NCI-H82 treated with DMSO at 0.1 percent for 48 hours (cell line): ENCODE measurements around the gene A1BG.
A peak's percentile ranks its signal among the peaks of the same experiment; 100 is the strongest.
"Not testable (repeated sequence)": the region's sequence is repeated elsewhere in the genome, so short reads cannot be mapped to it uniquely, and the experiment has no call there.

Source experiments
- DNase-seq: peaks from one replicate; lab custom pipeline; 2025; ENCODE audit not compliant: unreplicated experiment; lab: John Stamatoyannopoulos, UW

Gene A1BG

DNA sequence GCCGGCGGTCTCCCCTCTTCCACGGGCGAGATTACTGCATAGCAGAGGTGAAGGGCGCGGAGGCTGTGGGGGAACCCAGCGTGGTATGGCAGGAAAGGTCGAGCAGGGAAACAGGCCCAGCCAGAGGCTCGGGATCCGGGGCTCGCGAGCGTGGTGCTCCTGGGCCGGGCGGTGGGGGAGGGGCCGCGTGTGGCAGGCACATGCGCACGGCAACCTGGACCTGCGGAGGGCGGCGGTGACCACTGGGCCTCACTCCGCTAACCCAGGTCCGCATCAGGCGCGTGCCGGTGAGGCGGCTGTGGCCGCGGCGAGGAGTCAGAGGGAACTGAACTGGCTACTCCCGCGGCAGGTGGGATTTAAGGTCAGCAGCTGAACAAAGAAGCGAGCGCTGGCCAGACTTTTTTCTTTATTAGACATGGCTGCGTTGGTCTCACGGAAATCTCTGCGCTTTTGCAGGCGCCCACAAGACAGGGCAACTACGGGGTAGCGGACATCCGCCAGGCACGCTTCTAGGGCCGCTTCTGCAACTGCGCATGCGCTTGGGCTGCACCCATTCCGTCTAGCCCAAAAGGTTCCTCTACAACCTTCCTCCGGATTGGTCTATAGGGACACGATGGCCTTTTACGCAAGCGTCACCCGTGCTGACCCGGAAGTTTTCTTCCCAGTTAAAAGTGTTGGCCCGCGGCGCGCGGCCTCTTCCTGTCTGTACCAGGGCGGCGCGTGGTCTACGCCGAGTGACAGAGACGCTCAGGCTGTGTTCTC lies 33.5 kb upstream of the A1BG start, which contains the start of gene RPS5:
TSS of gene RPS5 (plus strand) at position 694 of the 762 bp plus-strand sequence. CDS start 869 bp downstream, outside the sequence.
- peak; percentile 97 for DNase-seq

DNA sequence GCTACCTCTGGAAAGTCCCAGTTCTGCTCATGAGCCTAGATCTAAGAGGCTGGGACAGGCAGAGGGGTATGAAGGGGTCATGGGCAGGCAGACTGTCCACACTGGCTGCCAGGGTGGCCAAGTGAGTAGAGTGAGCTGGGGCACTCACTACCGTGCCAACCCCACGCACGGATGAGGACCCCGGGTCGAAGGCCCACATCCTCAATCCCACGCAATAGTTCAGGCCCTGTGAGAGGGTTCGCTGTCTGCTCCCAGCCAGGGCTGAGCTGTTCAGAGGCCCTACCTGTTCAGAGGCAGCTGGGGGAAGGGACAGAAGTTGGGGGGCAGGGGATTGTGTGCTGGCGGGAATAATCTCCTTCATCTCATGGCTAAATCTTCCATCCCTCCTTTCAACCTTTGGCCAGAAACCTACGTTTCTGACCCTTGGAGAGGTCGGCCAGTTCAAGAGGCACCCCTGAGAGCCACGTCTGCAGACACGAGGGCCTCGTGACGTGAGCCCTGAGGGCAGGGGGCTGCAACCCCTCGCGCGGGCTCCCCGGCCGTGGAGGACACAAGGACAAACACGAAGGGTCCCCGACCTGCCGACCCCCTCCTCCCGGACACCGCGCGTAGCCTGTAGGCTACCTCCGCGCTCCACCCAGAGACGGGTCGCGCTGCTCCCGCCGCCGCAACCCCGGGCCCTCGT lies 32.7 kb upstream of the A1BG start:
- no peak for DNase-seq

DNA sequence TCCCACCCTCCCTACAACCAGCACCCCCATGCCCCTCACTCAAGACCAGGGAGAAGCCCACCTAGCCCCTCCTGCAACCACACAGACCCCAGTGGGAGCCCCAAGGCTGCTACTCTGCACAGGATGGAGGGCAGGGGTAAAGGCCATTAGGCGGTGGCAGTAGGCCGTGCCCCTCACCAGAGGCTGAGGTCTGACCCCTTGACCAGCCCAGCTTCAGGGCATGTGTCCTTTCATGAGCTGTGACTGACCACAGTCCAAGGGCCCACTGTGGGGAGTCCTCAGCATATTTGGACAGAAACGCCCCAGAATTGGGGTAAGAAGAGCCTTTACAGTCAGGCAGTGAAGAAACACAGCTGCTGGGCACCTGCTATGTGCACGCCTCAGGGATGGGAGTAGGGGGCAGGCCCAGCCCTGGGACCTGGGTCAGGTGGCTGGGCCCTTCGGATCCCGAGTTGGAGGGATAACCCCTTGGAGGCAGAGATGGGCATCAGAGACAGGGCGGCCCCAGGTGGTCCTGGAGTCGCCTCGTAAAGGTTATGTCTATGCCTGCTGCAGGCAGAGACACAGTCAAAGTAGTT lies 32.1 kb upstream of the A1BG start:
- DNase-seq, result no peak

DNA sequence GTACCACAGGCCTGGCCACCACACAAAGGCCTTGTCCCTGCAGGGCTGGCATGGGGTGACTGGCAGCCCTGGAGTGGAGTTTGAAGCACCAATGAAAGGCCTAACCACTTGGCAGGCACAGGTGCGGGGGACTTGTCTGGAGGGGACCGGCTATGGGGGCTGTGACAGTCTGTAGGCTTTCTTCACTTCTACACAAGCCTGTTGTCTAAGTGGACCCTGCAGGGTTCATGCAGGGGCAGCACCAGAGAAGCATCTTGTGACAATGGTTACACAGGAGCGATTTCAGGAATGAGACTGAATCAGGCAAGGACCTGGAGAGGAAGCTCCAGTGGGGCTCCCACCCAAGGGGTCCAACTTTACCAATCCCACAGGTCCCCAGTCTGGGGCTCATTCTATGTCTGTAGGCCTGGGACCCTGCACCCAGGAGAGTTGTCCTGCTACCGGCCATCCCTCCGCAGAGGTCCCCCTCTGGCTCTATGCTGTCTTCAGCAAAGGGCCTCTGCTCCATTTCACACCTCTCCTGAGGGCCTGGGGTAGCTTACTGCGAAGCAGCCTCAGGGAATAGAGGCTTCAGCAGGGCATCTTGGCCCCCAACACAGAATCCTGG lies 29.8 kb upstream of the A1BG start:
- no peak for DNase-seq

DNA sequence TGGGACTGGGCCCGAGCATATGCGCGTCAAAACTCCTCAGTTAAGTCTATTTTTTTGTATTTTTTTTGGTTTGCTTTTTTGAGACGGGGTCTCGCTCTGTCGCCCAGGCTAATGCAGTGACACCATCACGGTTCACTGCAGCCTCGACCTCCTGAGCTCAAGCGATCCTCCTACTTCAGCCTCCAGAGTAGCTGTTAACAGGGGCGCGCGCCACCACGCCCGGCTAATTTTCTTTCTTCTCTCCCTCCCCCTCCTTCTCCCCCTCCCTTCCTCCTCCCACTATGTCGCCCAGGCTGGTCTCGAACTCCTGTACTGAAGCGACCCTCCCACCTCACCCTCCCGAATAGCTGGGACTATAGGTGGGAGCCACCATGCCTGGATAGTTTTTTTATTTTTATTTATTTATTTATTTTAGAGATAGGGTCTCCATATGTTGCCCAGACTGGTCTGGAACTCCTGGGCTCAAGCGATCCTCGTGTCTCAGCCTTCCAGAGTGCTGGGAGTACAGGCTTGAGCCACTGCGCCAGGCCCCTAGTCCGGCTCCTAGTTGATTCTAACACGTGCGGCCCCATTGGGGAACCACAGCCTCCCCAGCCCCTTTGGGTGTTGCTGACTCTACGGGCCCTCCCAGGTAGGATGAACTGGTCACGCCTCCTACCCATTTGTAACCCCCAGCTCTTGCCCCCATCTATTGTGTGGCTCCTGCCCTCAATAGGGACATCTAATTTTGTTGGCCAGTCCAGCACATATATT lies 28.3 kb upstream of the A1BG start:
- DNase-seq, result no peak

DNA sequence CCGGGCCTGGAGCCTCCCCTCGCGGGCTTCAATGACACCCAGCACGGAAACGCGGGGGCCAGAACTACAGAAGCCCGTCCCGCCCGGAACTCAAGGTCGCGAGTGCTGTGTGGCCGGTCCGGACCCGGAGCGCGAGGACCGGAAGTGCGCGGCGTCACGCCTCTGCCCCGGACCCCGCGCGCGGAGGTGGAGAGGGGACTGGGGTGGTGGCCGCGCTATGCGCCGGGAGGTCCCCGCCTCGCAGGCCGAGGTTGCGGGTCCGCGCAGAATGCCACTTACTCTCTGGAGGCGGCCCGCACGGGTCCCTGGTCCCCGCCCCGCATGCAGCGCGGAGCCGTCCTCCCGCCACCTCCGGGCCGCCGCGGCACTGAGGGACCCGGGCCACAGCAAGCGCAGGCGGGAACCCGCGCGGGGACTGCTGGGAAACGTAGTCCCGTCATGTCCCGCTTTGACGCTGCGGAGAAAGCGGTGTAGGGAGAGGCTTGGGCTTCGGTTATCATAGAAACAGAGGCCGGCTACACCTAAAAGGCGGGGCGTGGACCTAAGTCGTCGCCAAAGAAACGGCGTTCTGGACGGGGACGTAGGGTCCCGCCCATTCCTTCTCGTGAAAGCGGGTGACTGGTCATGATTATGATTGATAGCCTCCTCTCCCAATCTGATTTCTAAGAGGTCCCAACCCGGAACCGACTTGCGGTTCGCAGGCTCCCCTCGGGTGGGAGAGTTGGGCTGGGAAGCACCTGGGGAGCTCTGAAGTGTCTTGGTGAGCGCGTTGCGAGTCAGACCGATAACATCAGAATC lies 27.6 kb upstream of the A1BG start, which contains the start of gene ZNF837:
TSS of gene ZNF837 (minus strand) at position 369 of the 798 bp plus-strand sequence. CDS start 11,698 bp downstream, outside the sequence.
- DNase-seq, result peak; percentile 99

DNA sequence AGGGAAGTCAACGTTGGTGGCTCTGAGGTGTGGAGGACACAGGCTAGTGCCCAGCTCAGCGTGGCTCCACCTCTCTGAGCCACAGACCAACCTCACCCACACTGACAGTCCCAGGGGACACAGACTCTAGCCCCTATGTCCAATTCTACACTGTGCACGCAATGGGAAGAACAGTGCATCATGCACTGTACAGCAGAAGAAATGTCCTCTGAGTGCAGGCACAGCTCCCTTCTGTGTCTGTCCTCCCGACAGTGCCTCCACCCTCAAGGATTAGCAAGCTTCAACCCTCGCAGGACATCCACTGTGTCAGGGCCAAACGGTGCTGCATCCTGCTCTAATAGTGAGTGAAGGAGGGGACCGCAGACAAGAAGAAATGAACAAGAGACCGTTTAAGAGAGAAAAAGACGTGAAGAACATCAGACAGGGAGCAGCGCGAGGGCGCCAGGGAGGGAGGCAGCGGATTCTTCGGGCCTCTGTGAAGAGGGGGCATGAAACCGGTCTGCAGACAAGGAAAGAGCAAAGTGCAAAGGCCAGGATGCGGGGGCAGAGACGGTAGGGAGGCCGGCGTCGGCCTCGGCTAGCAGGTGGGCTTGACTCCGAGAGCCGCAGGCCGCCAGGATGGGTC lies 26.9 kb upstream of the A1BG start:
- DNase-seq, result no peak

DNA sequence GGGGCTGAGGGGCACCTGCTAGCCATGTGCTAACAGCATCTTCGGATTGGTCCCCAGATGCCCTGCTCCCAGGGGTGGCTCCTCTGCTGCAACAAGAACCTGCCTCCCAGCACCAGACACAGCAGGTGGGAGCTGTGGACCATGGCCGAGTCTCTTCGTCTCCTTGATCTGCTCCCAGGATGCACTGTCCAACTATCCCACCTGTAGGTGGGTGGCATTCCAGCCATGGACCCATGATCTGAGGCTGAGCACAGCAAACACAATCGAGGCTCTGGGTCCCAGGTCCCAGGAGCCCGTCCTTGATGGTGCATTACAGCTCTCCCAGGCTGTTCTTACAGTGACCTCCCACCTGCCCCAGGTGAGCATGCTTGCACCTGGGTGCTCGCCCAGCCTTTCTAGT lies 26.0 kb upstream of the A1BG start:
- DNase-seq, result no peak

DNA sequence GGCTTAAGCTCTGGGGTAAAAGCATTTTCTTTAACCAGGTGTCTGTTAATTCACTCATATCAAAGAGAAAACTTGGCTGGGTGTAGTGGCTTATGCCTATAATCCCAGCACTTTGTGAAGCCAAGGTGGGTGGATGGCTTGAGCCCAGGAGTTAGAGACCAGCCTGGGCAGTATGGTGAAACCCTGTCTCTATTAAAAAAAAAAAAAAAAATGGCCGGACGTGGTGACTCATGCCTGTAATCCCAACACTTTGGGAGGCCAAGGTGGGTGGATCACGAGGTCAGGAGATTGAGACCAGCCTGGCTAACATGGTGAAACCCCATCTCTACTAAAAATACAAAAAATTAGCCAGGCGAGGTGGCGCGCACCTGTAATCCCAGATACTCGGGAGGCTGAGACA lies 23.4 kb upstream of the A1BG start:
- DNase-seq, result not testable (repeated sequence)

DNA sequence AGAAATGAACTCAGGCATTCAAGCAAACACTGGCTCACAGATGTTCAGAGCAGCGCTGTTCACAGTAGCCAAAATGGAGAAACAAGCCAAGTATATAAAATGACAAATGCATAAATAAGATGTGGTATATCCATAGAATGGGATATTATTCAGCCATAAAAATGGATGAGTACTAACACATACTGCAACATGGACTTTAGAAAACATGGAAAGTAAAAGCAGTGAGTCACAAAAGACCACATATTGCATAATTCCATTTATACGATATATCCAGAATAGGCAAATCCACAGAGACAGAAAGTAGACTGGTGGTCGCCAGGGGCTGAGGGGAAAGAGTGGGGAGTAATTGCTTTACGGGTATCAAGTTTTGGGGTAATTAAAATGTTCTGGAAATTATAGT lies 20.9 kb upstream of the A1BG start:
- no peak for DNase-seq

DNA sequence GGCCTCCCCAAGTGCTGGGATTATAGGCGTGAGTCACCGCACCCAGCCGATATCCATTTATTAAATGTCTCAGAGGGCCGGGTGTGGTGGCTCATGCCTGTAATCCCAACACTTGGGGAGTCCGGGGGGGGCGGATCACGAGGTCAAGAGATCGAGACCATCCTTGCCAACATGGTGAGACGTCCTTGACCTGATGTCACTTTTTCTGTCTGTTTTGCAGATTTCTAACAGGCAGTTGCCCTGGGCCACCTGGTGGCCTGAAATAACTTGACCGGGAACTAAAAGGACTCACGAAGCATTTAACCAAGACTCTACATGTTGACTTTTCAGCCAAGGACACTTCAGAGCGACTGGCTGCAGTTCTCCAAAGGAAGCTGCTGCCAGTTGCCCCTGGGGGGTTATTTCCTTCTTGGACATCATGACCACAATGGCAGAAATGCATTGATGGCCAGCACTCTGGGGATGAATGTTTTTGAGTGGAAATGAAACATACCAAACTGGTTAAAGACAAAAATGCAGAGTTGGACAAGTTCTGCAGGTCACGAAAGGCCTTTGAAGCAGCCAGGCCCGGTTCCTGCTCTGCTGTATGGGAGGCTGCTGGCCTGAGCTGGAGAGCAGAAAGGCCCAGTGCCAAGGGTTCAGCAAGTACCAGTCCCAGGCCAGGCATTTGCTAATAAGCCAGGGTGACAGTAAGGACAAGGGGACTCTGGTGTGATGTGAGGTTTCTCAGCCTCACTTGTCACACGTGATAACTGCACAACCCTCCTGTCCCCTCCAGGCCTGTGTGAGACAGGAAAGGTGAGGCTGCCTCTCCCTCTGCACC lies 19.2 kb upstream of the A1BG start:
- no peak for DNase-seq

DNA sequence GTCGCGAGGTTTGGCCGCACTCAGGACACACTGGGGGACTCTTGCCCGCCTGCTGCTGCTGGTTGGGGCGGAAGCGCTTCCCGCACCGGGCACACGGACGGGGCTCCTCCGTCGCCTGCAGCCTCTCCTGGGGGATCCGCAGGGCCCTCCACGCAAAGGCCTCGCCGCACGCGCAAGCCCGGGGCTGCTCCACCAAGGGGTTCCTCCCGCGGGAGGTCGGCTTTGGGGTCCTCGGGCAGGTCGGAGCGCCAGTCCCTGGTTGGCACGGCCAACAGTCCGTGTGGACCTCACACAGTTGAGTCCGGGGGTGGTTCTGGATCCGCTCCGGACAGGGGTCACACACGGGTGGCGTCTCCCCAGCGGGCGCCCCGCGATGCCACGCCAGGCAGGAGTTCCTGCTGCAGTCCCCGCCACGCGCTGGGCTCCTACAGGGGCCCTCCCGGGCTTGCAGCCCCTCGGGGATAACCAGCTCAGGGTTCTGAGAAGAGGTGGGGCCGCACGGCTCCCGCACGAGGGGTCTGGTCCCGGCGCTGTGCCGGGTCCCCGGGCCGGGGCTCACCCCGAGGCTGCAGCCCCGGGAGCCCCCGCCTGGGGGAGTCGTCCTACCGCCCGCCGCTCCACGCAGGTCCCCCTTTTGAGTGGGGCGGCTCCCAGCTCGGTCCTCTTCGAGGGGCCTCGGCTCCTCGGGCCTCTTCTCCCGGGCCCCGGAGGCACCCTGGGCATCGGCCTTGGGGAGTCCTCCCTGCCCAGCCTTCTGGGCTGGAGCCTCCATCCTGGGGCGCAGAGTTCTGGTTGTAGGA lies 15.5 kb upstream of the A1BG start:
- no peak for DNase-seq

DNA sequence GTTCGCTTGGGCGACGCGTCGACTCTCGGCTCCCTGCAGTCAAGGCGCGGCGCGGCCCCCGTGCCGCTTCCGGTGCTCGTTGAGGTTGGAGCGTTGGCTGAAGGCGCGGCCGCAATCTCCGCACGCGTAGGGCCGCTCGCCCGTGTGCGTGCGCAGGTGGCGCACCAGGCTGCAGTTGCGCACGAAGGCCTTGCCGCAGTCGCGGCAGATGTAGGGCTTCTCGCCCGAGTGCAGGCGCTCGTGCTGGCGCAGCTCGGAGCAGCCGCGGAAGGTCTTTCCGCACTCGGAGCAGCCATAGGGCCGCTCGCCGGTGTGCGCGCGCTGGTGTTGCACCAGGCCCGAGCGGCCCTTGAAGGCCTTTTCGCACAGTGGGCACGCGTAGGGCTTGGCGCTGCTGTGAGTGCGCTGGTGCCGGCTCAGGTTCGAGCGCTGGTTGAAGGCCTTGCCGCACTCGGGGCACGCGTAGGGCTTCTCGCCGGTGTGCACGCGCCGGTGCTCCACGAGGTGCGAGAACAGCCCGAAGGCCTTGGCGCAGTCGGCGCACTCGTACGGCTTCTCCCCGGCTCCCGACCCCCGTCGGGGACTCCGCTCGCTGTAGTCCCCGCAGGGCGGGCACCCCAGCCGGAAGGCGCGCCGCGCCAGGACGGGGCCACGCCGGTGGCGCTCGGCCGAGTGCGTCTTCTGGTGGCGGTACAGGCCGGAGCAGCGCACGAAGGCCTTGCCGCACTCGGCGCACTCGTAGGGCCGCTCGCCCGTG lies 14.6 kb upstream of the A1BG start:
- DNase-seq, result no peak

DNA sequence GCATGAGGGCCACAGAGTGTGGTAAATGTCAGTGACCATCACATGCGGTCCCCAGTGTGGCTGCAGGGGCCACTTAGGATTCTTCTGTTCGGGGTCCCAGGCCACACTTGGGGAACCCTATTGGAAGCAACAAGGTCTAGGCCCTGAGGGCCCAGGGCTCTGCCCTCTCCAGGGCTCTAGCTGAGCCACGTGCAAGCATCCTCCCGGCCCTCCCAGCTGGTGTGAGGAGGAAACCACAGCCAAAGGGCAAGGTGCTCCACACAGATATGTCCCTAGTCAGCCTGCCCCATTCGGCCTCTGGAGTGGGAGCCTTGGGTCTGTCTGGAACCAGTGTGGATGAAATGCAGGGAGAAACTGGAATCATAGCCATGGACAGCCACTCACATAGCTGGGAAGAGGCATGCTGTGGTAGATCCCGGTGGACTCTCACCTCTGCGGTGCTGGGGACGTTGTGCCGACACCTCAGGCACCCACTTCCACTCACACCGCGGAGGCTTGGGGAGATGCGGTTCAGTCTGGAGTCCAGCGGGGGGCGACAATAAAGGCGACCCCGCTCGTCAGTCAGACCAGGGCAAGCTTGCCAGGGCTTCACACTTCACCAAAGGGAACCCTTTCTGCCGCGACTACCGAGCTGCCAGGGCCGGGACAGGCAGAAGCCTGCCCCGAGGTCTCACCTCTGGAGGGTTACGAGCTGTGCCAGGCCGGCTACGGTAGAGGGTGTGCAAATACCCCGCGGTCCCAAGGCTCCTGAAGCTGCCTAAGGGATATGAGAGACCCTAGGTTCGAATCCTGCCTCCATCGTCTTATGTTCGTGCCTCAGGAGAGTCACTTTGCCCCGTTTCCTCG lies 13.5 kb upstream of the A1BG start:
- DNase-seq, result no peak

DNA sequence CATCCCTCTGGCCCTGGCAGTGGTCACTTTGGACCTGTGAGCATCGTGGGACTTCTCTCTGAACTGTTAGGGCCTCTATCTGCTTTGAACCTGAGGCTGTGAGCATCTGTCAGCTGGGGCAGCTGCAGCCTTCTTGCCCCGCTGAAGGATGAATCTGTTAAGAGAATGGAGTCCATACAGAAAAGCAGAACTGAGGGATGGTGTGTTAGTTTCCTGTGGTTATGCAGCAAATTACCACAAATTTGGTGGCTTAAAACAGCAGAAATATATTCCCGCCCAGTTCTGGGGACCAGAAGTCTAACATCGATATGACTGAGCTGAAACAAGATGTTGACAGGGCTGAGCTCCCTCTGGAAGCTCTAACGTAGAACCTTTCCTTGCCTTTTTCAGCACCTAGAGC lies 10.9 kb upstream of the A1BG start:
- DNase-seq, result no peak

DNA sequence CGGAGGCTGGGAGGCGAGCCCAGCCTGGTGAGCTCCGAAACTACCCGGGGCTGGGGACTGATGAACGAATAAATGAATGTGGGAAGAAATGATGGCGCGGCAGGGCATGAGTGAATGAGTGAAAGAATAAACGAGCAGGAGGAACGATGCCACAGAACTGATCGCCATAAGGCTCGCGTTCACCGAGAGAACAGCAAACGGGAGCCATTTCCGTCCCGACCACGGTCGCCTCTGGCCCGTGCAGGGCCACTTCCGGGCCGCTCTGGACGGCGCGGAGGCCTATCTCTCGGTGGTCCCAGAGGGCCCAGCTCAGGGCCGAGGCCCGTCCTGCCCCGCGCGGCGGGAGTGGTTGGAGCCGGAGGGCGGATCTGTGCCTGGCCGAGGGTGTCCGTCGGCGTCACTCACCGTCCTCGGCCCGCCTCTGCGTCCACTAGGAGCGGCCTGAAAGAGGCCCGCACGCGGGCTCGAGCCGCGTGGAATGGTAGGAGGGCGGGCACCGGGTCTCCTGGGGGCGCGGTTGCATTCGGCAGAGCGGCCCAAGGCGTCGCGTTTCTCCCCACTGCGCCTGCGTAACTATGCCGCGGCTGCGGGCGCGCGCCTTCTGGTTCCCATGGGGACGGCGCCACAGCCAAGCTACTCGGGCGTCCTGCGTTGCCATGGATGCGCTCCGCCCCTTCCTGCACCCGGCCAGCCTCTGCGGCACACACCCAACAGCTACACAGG lies 9.1 kb upstream of the A1BG start, which contains the start of gene ZNF497:
TSS of gene ZNF497 (minus strand) at position 480 of the 723 bp plus-strand sequence. CDS start 5,116 bp downstream, outside the sequence.
- DNase-seq, result peak; percentile 79
